Right ventricle myocardium superior (tissue), 1 donor: ENCODE results near the gene IL4. TPM values are rescaled to one million over a fixed set of nuclear protein-coding genes. Genes with fewer than 3 reads are reported as not detected.

Experiments used
- ATAC-seq: fragments of 200-7000 bp; cut with Tn5 transposase; one replicate; pipeline ENCODE4 v1.9.1; 2020; ENCODE audit warnings: mild to moderate bottlenecking; ENCODE audit not compliant: poor library complexity
- DNase-seq: peaks from one replicate; pipeline ENCODE4 v3.0.0-alpha.2; 2020
- intact Hi-C: fragments of 100-400 bp; cut with DNase I; formaldehyde crosslinking; loops from one replicate; pipeline ENCODE4 v1.11.2; 2022
- total RNA-seq: library from RNA; stranded (reverse); fragmentation: NEBNext Ultra II Directional; extraction: Animal tissue kit (Norgen Biotek cat#: 25700); gene quantifications from one replicate; pipeline ENCODE4 v1.2.1, GENCODE V29; 2021
- donor health status: DM: no; HTN: yes; CAD: no; lungs with severe emphysema.

The IL4 gene
- total RNA-seq, 1 donor from 2014 or later, result not detected

DNA sequence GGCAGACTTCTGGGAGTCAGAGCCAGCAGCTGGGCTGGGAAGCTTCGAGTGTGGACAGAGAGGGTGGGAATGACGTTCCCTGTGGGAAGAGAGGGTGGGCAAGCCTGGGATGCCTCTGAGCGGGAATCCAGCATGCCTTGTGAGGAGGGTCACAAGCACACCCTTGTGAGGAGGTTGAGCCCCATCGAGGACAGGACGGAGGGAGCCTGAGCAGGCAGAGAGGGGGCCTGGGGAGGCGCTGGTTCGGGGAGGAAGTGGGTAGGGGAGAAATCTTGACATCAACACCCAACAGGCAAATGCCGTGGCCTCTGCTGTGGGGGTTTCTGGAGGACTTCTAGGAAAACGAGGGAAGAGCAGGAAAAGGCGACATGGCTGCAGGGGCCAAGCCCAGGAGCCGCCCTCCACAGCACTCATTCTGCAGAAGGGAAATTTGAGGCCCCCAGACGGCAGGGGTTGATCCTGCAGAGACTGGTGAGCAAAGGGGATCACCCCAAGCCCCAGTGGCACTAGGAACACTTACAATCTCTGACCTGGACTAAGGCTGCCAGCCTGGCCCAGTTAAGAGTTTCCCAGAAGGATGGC lies 16.9 kb upstream of the IL4 start:
- intact Hi-C loops, result no loop called here
- DNase-seq (no peak), ATAC-seq (no peak)

GRCh38 chr5:132657676-132658380 lies 16.0 kb upstream of the IL4 start, which contains the start of gene IL13:
Gene IL13, plus strand, starts transcription at chr5:132658173. Its CDS starts 14 bp downstream, at chr5:132658187.
- ATAC-seq (no peak), DNase-seq (no peak)
- intact Hi-C loops, result no loop called here

DNA sequence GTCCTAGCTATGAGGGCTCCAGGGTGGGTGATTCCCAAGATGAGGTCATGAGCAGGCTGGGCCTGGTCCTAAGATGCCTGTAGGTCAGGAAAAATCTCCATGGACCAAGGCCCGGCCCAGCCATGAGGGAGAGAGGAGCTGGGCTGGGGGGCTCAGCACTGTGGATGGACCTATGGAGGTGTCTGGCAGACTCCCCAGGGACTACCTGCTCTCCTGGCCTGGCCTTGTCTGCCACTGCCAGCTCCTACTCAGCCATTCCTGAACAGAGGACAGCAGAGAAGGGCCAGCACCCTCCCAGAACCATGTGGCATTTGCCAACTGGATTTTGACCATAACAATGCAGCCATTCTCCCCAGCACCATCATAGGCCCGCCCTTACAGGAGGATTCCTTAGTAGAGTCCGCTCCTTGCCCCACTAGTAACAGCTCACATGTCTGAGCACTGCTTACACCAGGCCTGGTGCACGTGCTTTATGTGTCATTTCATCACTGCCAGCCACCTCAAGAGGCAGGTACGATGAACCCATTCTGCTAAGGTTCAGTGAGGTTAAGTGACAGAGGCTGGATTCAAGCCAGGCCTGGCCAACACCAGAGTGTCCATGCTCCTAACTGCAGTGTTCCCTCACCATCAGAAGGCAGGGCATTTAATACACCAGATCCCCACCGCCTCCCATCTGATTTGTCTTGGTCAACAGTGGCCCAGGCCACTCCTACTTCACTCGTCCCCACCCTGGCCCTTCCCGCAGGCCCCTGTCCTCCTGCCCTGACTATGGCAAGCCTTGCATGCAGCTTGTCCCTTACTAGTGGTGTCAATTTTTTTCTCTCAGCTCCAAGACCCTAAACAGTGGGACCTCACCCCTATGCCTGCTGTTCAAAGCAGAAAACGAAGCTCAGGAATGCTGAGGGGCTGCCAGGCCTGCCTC lies 15.1 kb upstream of the IL4 start:
- no peak for DNase-seq
- ATAC-seq, result no peak
- intact Hi-C loops, result no loop called here

DNA sequence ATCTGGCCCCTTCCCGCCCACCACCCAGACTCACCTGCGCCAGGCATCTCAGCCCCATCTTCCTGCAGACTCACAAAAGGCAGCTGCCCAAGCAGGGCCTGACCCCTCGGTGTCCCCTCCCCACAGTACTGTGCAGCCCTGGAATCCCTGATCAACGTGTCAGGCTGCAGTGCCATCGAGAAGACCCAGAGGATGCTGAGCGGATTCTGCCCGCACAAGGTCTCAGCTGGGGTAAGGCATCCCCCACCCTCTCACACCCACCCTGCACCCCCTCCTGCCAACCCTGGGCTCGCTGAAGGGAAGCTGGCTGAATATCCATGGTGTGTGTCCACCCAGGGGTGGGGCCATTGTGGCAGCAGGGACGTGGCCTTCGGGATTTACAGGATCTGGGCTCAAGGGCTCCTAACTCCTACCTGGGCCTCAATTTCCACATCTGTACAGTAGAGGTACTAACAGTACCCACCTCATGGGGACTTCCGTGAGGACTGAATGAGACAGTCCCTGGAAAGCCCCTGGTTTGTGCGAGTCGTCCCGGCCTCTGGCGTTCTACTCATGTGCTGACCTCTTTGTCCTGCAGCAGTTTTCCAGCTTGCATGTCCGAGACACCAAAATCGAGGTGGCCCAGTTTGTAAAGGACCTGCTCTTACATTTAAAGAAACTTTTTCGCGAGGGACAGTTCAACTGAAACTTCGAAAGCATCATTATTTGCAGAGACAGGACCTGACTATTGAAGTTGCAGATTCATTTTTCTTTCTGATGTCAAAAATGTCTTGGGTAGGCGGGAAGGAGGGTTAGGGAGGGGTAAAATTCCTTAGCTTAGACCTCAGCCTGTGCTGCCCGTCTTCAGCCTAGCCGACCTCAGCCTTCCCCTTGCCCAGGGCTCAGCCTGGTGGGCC lies 13.9 kb upstream of the IL4 start:
- ATAC-seq, result no peak
- intact Hi-C loops, result no loop called here
- no peak for DNase-seq

DNA sequence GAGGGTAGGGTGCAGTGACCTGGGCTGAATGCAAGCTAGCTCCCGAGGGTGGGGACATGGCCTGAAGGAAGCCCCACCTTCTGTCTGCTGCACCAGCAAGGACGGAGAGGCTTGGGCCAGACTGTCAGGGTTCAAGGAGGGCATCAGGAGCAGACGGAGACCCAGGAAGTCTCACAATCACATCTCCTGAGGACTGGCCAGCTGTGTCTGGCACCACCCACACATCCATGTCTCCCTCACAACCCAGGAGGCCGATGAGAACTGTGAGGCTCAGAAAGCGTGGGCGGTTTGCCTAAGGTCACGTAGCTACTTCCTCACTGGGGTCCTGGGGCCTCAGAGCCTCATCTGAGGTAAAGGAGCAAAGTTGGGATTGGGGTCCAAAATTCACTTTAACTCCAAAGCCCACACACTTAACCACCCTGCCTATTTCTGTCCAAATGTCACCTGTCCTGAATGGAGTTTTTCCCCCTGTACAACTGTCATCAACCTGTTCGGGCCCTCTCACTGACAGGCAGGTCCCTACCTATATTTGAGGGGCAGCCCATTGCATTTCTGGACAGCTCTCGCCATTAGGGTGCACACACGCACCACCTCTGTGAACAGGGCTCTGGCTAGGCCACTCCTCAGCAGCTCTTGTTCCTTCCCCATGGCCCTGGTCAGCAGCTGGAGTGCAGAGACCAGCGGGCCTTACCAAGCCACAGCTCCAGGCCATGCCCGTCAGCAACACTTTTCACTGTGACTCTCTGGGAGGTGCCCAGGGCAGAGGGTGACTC lies 12.4 kb upstream of the IL4 start:
- ATAC-seq, result no peak
- intact Hi-C loops, result no loop called here
- DNase-seq, result no peak

DNA sequence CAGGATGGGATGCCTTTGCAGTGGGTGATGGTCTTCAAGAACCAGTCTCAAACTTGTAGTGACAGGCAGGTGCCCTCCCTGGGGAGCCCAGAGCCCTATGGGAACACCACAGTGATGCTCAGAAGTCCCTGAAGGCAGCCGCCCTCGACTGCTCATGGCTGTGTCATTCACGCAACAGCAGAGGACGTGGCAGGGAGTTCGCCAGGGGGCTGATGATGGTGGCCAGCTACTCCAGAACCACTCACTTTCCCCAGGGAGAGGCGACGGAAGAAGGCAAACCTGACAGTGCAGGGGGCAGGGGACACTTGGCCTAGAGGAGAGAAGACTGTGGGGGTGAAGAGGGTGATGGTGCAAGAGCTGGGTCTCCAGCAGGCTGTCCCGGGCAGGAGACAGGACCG lies 11.8 kb upstream of the IL4 start:
- intact Hi-C loops, result no loop called here

DNA sequence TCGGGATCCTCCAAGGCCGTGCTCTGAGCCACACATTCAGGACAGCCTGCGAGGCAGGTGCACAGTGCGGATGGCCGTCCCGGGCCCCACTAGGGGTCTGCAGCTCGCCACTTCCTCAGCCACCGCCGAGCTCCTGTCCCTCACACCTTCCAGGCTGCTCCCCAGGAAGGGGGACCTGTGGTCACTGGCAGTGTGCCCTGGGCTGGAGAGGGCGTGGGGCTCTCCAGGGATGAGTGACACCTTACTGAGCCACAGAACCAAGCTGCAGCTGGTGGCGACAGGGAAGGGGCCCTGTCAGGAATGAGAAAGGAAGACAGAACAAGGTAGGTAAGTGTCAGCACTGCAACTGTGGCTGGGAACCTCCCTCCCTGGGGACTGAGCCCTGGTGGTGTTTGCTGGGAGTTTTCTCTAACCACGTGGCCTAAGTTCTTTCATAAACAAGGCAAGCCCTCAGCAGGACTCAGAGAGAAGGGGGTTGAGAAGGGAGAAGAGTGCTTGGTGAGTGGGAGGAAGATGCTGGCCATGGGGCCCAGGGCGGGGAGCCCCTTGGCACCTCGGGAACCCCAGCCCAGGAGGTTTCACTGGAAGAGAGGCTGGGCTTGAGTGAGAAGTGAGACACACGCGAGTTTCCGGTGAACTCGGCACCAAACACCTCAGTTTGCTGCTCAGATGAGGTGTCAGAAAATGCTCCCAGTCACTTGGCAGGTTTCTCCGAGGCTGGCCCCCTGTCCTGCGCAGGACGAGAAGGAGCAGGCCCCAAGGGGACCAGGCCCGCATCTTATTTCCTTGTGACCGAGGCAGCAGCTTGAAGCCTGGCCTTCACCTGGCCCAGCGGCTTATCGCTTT lies 10.6 kb upstream of the IL4 start:
- ATAC-seq (no peak), DNase-seq (no peak)
- intact Hi-C loops, result no loop called here

More for the DNA sequence above, 11.8 kb upstream of the IL4 start:
- no peak for DNase-seq
- no peak for ATAC-seq

GRCh38 chr5:132663771-132664695 lies 9.8 kb upstream of the IL4 start:
- no peak for DNase-seq
- intact Hi-C loops, result no loop called here
- ATAC-seq, result no peak

DNA sequence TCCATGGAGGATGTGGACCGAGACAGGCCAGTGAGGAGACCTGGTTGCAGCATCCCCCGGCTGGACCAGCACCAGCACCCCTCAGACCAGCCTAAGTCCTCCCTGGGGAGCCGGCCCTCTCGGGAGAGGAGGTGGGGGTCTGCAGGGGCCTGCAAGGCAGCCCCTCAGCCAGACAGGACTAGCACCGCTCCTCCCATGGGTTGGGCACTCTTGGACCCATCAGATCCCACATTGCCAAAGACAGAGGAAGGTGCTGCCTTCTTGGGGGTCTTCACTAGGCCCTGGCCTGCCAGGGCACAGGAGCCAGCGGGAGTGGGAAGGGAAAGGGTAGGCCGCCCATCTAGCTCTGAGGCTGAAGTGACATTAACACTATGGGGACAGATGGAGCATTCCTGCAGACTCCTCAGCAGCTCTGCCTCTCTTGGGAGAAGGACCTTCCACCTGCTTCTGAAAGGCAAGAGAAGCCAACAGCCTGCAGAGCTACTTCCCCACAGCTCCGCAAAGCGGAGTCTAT lies 9.0 kb upstream of the IL4 start:
- ATAC-seq (no peak), DNase-seq (no peak)
- intact Hi-C loops, result no loop called here

DNA sequence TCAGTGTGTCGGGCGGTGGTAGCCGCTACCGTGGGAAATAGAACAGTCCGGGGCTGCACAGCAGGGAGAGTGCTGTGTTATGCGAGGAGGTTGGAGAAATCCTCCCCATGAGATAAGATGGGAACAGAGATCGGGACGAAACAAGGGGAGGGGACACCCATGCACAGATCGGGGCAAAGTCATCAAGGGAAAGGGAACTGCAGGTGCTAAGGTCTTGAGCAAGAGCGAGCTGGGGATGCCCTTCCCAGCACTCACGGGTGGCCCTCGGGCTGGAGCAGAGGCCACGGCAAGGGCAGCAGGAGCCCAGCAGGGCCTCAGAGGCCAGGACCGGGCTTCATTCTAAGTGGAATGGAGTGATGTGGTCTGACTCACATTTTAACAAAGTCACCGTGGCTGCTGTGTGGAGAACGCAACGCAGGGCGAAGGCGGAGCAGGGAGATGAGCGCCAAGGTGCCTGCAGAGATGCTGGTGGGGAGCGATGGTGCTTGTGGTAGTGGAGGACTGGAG lies 8.2 kb upstream of the IL4 start:
- ATAC-seq (no peak), DNase-seq (no peak)
- intact Hi-C loops, result no loop called here

- ATAC-seq, result no peak
- intact Hi-C loops, result no loop called here
These were observed 7.3 kb upstream of the IL4 start for GRCh38 chr5:132666310-132667123.

GRCh38 chr5:132667309-132667708 lies 6.5 kb upstream of the IL4 start:
- intact Hi-C loops, result no loop called here
- no peak for ATAC-seq
- no peak for DNase-seq

More at GRCh38 chr5:132666310-132667123, 7.3 kb upstream of the IL4 start:
- DNase-seq, result no peak

DNA sequence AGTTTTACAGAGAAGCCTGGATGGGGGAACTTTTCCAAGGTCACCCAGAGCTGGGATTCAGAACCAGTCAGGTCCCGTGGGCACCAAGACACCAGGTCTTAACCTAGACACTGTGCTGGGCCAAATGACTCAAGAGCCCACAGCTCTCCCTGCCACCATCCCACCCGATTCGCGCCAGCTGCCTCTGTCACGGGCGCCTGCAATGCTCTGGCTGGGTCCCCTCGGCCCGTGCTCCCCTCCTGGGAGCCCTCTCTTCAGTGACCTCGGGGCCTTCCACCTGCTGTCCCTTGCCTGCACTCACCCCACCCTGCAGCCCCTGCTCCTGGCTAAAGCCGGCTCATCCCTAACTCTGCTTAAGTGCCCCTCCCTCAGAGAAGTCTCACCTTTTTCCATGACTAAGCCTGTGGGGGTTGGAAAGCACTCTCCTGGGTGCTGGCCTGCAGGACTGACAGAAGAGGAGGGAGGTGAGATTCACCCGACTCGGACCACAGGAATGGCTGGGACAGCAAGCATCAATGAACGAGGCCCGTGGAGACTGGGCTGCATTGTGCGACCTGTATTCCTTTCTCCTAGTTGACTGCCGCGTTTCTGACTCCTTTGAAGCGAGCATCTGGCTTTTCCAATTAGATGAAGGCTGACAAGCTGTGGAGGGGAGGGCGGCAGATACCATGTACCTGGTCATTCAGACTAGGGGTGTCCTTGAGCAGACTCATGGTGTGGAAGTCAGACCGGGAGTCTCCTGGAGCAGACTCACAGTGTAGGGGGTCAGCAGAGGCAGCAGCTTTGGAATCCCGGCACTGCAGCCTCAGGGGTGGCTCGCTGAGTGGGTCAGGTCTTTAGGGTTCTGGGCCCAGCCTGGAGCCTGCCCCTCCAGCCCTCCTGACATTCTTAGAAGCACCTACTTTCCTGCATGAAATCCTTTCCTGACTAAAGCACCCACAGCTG lies 5.8 kb upstream of the IL4 start:
- DNase-seq (no peak), ATAC-seq (no peak)
- intact Hi-C loops, result no loop called here
